Hippocampal formation (tissue), 2 donors: ENCODE data around the gene MKRN2OS.

Source experiments
- DNase-seq, 2 donors: peaks; one replicate each; lab custom pipeline; 2025; lab: John Stamatoyannopoulos, UW

The MKRN2OS gene

GRCh38 chr3:12545473-12545791 is at the start of gene MKRN2OS:
TSS of gene MKRN2OS (minus strand) at chr3:12545499. CDS start at chr3:12545464, 35 bp downstream.
- DNase-seq, result no peak

GRCh38 chr3:12593473-12593872 is 48.2 kb upstream of the MKRN2OS start:
- DNase-seq, result no peak

DNA sequence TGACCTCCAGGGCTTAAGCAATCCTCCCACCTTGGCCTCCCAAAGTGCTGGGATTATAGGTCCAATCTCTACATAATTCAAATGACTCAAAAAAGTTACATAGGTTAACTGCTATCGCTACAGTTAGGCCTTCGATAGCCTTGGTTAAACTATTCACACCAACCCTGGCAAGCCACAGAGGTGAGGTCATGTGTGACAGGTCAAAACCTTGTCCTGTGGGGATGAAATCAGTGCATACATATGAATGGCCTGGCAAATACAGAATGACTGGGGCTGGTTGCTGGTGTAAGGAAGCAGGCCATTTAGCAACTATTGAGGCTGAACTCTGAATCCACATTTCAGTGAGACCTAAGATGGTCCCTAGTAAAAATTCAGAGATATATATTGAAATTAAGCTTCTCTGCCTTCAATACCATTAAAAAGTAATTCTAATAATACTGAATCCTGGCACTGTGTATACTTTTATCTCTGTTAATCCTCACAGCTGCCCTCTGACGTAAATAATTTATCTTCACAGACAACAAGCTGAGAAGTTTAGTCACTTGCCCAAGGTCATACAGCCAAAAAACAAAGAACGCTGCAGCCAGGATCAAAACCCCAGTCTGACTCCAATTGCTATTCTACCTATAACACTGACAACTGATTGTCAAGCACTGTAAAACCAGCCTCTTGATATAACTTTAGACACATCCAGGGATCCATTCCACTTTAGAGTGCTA is 46.9 kb upstream of the MKRN2OS start:
- no peak for DNase-seq

DNA sequence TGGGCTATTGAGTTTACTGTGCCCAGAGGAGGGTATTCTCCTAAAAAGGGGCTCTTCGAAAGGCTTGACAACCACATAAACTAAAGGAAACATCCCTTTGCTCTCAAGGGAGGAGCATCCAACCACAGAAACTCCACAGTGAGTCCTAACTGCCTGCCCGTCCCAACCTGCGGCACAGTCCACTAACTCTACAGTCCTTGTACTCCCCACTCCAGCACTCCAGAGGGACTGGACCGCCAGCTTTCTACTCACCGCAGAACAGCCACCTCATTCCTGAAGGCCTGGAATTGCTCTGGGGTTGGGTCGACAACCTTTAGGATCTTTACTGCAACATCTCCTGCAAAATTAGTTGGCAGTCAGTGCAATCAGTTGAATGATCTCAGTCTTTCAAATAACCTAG is 46.2 kb upstream of the MKRN2OS start:
- DNase-seq, result no peak

GRCh38 chr3:12590096-12590495 is 44.8 kb upstream of the MKRN2OS start:
- no peak for DNase-seq

DNA sequence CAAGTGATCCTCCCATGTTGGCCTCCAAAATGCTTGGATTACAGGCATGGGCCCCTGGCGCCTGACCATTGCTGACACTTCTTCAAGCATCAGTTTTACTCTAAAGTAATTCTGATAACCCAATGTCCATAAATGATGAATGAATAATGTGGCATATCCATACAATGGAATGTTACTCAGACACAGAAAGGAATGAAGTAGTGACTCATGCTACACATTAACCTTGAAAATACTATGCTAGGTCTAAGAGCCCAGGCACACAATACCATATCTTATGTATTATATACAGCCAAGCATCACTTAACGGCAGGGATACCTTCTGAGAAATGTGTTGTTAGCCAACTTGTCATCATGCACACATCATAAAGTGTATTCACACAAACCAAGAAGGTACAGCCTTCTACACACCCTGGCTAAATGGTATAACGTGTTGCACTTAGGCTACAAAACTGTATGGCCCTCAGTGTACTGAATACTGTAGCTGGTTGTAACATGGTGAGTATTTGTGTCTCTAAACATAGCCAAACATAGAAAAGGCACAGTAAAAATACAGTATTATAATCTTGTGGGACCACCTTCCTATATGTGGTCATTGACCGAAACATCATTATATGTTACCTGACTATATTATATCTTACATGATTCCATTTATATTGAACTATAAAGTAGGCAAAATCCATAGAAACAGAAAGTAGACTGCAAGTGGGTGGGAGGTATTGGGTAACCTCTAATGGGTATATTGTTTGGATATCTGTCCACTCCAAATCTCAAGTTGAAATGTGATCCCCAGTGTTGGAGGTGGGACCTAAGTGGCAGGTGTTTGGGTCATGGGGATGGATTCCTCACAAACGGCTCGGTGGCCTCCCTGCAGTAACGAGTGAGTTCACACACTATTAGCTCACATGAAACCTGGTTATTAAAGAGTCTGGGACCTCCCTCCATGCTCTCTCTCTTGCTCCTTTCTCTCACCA is 43.0 kb upstream of the MKRN2OS start:
- DNase-seq, result no peak

- no peak for DNase-seq
These were observed 41.1 kb upstream of the MKRN2OS start for GRCh38 chr3:12586403-12586802.

GRCh38 chr3:12585970-12586369 is 40.7 kb upstream of the MKRN2OS start:
- no peak for DNase-seq

GRCh38 chr3:12585181-12585580 is 39.9 kb upstream of the MKRN2OS start:
- DNase-seq, result no peak

DNA sequence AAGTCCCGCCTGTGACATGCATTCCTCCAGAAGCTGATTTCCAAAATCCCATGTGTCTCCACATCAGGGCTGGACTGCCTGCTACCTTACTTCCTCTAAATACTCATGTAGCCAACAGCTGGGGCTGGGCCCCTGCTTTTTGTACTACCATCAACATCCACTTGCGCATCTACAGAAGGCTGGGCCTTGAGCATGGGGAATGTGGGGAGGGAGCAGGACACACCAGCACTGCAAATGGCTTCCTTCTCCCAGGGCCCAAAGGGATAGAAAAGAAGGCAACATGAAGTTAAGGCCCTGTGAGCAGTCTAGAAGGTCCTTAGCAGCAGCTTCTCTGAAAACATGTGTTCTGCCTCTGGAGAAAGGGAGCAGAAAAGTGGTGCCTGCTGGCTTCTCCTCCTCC is 38.8 kb upstream of the MKRN2OS start:
- DNase-seq, result no peak

GRCh38 chr3:12583280-12583679 is 38.0 kb upstream of the MKRN2OS start:
- DNase-seq, result peak in 1 of 2 donors; percentile 36

DNA sequence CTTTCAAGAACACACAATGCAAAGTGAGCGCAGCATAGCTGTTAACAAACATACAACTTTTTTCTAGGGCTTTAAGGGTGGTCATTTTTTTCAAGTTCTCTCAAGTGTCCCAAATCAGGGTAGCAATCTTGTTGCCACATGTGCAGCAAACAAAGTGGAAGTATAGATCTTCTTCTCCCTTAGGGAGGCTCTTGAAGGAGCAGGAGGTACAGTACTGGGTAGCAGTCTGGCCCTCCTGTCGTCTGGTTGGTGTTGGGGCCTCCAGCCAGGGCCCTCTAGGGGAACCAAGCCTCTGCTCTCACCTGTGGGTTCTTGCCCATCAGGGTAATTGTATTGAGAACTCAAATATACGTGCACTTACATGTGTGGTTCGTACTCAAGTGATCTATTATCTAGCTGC is 37.4 kb upstream of the MKRN2OS start:
- DNase-seq, result no peak

DNA sequence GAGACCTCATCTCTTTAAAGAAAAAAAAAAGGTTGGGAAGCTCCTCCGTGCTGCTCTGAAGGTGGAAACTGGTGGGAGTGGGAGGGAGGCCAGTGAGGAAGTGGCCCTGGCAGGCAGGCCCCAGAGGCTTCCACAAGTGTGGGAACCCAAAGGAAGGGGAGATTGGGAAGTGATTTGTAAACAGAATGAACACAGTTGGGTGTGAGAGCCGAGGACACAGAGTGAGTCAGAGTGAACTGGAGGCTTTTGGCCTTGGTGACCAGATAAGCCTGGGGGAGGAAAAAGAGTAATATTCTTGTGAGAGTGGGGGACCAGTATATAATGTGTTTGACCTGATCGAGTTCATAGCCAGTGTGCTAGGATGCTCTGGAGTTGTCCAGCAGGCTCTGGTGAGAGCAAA is 34.6 kb upstream of the MKRN2OS start:
- DNase-seq, result no peak

GRCh38 chr3:12579456-12579855 is 34.2 kb upstream of the MKRN2OS start:
- no peak for DNase-seq

GRCh38 chr3:12578742-12579141 is 33.4 kb upstream of the MKRN2OS start:
- DNase-seq, result no peak

GRCh38 chr3:12577379-12577778 is 32.1 kb upstream of the MKRN2OS start:
- no peak for DNase-seq

GRCh38 chr3:12574661-12575060 is 29.4 kb upstream of the MKRN2OS start:
- no peak for DNase-seq

DNA sequence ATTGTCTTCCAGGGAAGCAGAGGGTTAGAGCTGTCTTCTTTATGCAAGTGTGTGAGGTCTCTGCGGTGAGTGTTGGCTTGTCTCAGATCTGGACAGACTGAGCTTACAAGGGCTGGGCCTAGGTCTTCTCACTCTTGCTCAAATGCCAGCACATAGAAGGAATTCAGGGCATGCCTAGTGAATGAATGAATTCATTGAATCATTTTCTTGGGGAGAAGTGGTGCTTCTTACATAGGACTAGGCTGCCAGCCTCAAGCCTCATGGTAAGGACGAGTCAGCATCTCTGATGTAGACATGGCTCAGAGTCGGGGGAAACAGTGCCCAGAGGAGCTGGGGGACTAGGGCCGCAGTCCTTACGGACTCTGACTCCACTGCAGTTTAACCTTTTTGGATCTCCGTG is 28.8 kb upstream of the MKRN2OS start:
- no peak for DNase-seq

DNA sequence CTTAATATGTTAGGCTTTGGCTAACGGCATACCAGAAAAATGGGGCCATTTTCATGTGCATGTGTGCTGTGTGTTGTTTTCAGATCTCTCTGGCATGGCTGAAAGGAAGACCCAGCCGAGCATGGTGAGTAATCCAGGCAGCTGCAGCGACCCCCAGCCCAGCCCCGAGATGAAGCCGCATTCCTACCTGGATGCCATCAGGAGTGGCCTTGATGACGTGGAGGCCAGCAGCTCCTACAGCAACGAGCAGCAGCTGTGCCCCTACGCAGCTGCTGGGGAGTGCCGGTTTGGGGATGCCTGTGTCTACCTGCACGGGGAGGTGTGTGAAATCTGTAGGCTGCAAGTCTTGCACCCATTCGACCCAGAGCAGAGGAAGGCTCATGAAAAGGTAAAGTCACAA is 26.7 kb upstream of the MKRN2OS start:
- no peak for DNase-seq

DNA sequence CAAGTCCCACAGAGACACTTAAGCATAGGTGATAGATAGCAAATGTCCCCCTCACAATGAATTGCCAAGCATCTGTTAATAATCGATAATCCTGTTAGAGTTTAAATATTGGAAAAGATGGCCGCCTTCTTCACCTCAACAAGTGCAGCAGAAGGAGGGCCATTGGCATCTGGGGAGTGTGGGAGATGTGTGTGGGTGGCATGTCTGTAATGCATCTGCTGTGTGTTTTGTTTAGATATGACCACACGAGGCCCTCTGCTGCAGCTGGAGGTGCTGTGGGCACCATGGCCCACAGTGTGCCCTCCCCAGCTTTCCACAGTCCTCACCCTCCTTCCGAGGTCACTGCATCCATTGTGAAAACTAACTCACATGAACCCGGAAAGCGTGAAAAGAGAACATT is 24.5 kb upstream of the MKRN2OS start:
- DNase-seq, result no peak

DNA sequence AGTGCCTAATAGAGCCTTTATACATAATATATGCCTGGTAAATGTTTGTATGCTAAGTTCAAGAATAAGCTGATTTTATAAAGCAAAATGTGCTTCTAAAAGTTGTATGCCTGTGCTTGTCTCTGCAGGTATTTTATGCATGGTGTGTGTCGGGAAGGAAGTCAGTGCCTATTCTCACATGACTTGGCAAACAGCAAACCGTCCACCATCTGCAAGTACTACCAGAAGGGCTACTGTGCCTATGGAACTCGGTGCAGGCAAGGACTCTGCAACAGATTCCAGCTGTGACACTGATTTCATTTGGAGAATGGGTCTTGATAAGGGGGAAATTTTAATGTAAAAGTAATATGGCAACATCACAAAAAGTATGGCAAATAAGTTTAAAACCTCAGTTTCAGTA is 23.4 kb upstream of the MKRN2OS start:
- no peak for DNase-seq

GRCh38 chr3:12566976-12567375 is 21.7 kb upstream of the MKRN2OS start:
- DNase-seq, result no peak

DNA sequence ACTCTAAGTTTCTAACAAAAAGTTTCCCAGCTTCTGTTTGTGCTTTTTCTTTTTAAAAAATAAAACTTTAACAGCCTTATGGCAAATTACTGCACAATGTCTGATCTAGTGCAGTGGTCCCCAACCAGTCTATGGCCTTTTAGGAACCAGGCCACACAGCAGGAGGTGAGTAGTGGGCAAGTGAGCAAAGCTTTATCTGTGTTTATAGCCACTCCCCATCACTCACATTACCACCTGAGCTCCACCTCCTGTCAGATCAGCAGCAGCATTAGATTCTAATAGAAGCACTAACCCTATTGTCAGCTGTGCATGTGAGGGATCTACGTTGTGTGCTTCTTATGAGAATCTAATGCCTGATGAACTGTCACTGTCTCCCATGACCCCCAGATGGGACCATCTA is 17.2 kb upstream of the MKRN2OS start:
- no peak for DNase-seq
